AG09309 (cell line): ENCODE data around the gene RPS18.
"Not testable (repeated sequence)": the region's sequence is repeated elsewhere in the genome, so short reads cannot be mapped to it uniquely, and the experiment has no call there.

Experiments used
- DNase-seq: peaks from one replicate; pipeline ENCODE4 v3.0.0-alpha.2; 2010; ENCODE audit warnings: low read depth
- H3K4me3 ChIP-seq: 2 replicates; pipeline ENCODE4 v1.5.1; 2011; ENCODE audit warnings: mild to moderate bottlenecking, low read depth, low read length, moderate library complexity; ENCODE audit not compliant: control insufficient read depth
- CTCF ChIP-seq: IDR thresholded peaks from 2 replicates; pipeline ENCODE4 v1.5.1; 2011; ENCODE audit warnings: mild to moderate bottlenecking, low read depth, low read length, inconsistent platforms; ENCODE audit not compliant: insufficient read depth, control insufficient read depth; ENCODE audit errors: missing control alignments

Gene RPS18

GRCh38 chr6:33251395-33252012, 20.4 kb upstream of the RPS18 start:
- no peak for TF ChIP-seq CTCF
- no peak for DNase-seq
- no peak overlapping the region for H3K4me3 ChIP-seq

- H3K4me3 ChIP-seq = no peak overlapping the region
- no peak for DNase-seq
- TF ChIP-seq CTCF = no peak
Observed at GRCh38 chr6:33252759-33253158, 19.1 kb upstream of the RPS18 start.

- no peak for DNase-seq
- no peak for TF ChIP-seq CTCF
- H3K4me3 ChIP-seq = no peak overlapping the region
Observed at GRCh38 chr6:33254591-33254990, 17.3 kb upstream of the RPS18 start.

GRCh38 chr6:33259032-33259431, 12.8 kb upstream of the RPS18 start:
- no peak overlapping the region for H3K4me3 ChIP-seq
- DNase-seq = no peak
- TF ChIP-seq CTCF = no peak

- not testable (repeated sequence) for H3K4me3 ChIP-seq, DNase-seq
Observed at GRCh38 chr6:33262490-33262889, 9.4 kb upstream of the RPS18 start.

- H3K4me3 ChIP-seq = no peak overlapping the region
- TF ChIP-seq CTCF = no peak
- DNase-seq = no peak
Observed at GRCh38 chr6:33264015-33264414, 7.9 kb upstream of the RPS18 start.

- no peak for TF ChIP-seq CTCF
- no peak for DNase-seq
- H3K4me3 ChIP-seq = peak overlapping the region; percentile 90
Observed at GRCh38 chr6:33271117-33271467, 783 bp upstream of the RPS18 start.
